ENCODE results near the gene SLC9A2.

- TF ChIP-seq POLR2A (IDR thresholded peaks at IDR 0.05; ENCODE audit: low read depth, low read length): no peak
- no peak for TF ChIP-seq POLR2AphosphoS5 (IDR thresholded peaks at IDR 0.05; ENCODE audit: low read depth, low read length)
These were observed 135.2 kb downstream of the SLC9A2 start for GRCh38 chr2:102754456-102755145.

Measured in GM12892 (cell line).